ENCODE results near the gene FBLN7.
"Not testable (repeated sequence)": the region's sequence is repeated elsewhere in the genome, so short reads cannot be mapped to it uniquely, and the experiment has no call there.

Gene FBLN7

GRCh38 chr2:112201696-112202430 is 63.7 kb downstream of the FBLN7 start:
- no peak for TF ChIP-seq CTCF (IDR thresholded peaks at IDR 0.05; ENCODE audit: borderline replicate concordance, insufficient read depth, low read depth, low read length)
- H3K4me3 ChIP-seq (ENCODE audit: low read depth, low read length), result no peak overlapping the region

GRCh38 chr2:112204411-112204810 is 66.2 kb downstream of the FBLN7 start:
- no peak overlapping the region for H3K4me3 ChIP-seq (ENCODE audit: low read depth, low read length)
- no peak for TF ChIP-seq CTCF (IDR thresholded peaks at IDR 0.05; ENCODE audit: borderline replicate concordance, insufficient read depth, low read depth, low read length)

GRCh38 chr2:112207905-112208304 is 69.7 kb downstream of the FBLN7 start:
- not testable (repeated sequence) for H3K4me3 ChIP-seq (ENCODE audit: low read depth, low read length)

GRCh38 chr2:112216167-112216566 is 78.0 kb downstream of the FBLN7 start:
- H3K4me3 ChIP-seq (ENCODE audit: low read depth, low read length), result no peak overlapping the region
- no peak for TF ChIP-seq CTCF (IDR thresholded peaks at IDR 0.05; ENCODE audit: borderline replicate concordance, insufficient read depth, low read depth, low read length)

- H3K4me3 ChIP-seq (ENCODE audit: low read depth, low read length), result no peak overlapping the region
- TF ChIP-seq CTCF (IDR thresholded peaks at IDR 0.05; ENCODE audit: borderline replicate concordance, insufficient read depth, low read depth, low read length), result no peak
Observed at GRCh38 chr2:112217854-112218253, 79.7 kb downstream of the FBLN7 start.

- no peak for TF ChIP-seq CTCF (IDR thresholded peaks at IDR 0.05; ENCODE audit: borderline replicate concordance, insufficient read depth, low read depth, low read length)
- no peak overlapping the region for H3K4me3 ChIP-seq (ENCODE audit: low read depth, low read length)
Observed at GRCh38 chr2:112220186-112220585, 82.0 kb downstream of the FBLN7 start.

- H3K4me3 ChIP-seq (ENCODE audit: low read depth, low read length), result no peak overlapping the region
- TF ChIP-seq CTCF (IDR thresholded peaks at IDR 0.05; ENCODE audit: borderline replicate concordance, insufficient read depth, low read depth, low read length), result no peak
Observed at GRCh38 chr2:112220831-112221230, 82.6 kb downstream of the FBLN7 start.

All from GM12875 (cell line).